SU-DHL-6 (cell line): ENCODE results near the gene UBASH3A.

ENCODE experiments used
- H2AFZ ChIP-seq: fragments of 200-600 bp; sonication (generic); 2 replicates; pipeline ENCODE4 v1.6.1; 2014; ENCODE audit warnings: low read depth, mild to moderate bottlenecking, moderate library complexity, mixed read lengths, antibody characterized with exemption, low read length; ENCODE audit not compliant: severe bottlenecking
- H3F3A ChIP-seq: fragments of 200-600 bp; shearing (Covaris generic); 2 replicates; pipeline ENCODE4 v1.6.0; 2016; ENCODE audit warnings: antibody characterized with exemption, mild to moderate bottlenecking; ENCODE audit not compliant: insufficient read depth
- H3K27ac ChIP-seq: fragments of 200-600 bp; sonication (generic); 2 replicates; pipeline ENCODE4 v1.5.1; 2016; ENCODE audit warnings: low read depth, mild to moderate bottlenecking, low read length, moderate library complexity, mixed read lengths
- H3K27me3 ChIP-seq: fragments of 200-600 bp; sonication (generic), shearing (Covaris generic); 2 replicates; pipeline ENCODE4 v1.6.0; 2014; ENCODE audit warnings: mild to moderate bottlenecking, low read length
- H3K36me3 ChIP-seq: fragments of 200-600 bp; sonication (generic); 2 replicates; pipeline ENCODE4 v1.6.1; 2014; ENCODE audit warnings: mild to moderate bottlenecking, low read length, mixed read lengths
- H3K4me2 ChIP-seq: fragments of 300-600, 200-600 bp; shearing (Covaris generic), sonication (generic); 2 replicates; pipeline ENCODE4 v1.6.0; 2014; ENCODE audit warnings: low read length, low read depth, mild to moderate bottlenecking; ENCODE audit not compliant: poor library complexity, severe bottlenecking
- H3K4me3 ChIP-seq: fragments of 200-600 bp; sonication (generic); 2 replicates; pipeline ENCODE4 v1.5.1; 2014; ENCODE audit warnings: antibody characterized with exemption, low read length, mild to moderate bottlenecking, mixed read lengths; ENCODE audit not compliant: insufficient read depth, poor library complexity, severe bottlenecking
- H3K79me2 ChIP-seq: fragments of 200-600 bp; sonication (generic); 2 replicates; pipeline ENCODE4 v1.6.1; 2014; ENCODE audit warnings: mild to moderate bottlenecking, low read length, moderate library complexity; ENCODE audit not compliant: insufficient read depth
- H3K9ac ChIP-seq: fragments of 200-600 bp; sonication (generic); 2 replicates; pipeline ENCODE4 v1.7.0; 2014; ENCODE audit warnings: mild to moderate bottlenecking, low read length
- H3K9me2 ChIP-seq: fragments of 200-600 bp; sonication (generic); replicated peaks from 2 replicates; pipeline ENCODE4 v1.6.1; 2014; ENCODE audit warnings: low read length; ENCODE audit not compliant: insufficient read depth
- H3K9me3 ChIP-seq: fragments of 200-600 bp; sonication (generic); 2 replicates; pipeline ENCODE4 v1.6.1; 2014; ENCODE audit warnings: low read length, mixed read lengths; ENCODE audit not compliant: insufficient read depth
- H4K20me1 ChIP-seq: fragments of 200-600 bp; sonication (generic); 2 replicates; pipeline ENCODE4 v1.6.1; 2014; ENCODE audit warnings: low read depth, mild to moderate bottlenecking, antibody characterized with exemption, low read length, moderate library complexity, mixed read lengths
- EZH2phosphoT487 ChIP-seq: fragments of 200-600 bp; sonication (generic), shearing (Covaris generic); conservative IDR thresholded peaks from 2 replicates; pipeline ENCODE4 v1.6.1; 2018; ENCODE audit warnings: mild to moderate bottlenecking, antibody characterized with exemption, low read length, moderate library complexity, mixed read lengths
- TF ChIP-seq, protein P1 (sequence below): fragments of 200-600 bp; sonication (generic); IDR thresholded peaks from one replicate; pipeline ENCODE4 v1.5.1; 2017; ENCODE audit warnings: antibody characterized with exemption, mild to moderate bottlenecking, low read length, moderate library complexity; ENCODE audit not compliant: insufficient read depth, poor library complexity, severe bottlenecking

Gene UBASH3A

DNA sequence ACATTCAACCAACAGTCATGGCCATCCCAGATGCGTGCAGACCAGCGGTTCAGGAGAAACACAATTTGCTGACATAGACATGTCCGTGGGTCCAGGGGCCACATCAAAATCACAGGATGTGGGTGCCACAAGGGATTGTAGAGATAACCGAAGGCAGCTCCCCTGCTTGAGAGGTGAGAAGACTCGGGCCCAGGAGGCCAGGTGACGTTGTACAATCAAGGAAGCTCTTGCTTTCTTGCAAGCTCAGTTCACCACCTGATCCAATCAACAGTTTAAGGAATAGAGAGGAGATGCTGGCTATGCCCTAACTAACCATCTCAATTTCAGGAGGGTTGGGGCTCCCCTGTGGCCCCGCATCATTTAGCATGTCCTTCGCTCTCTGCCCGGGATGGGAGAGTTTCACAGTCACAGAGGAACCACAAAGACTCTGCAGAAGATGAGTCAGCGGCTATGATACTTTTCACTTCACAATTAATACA, 19.5 kb downstream of the UBASH3A start:
- no peak overlapping the region for H3K27ac ChIP-seq
- no peaks in the 10 kb centered on the region for H3K9me3 ChIP-seq
- no peaks in the 10 kb centered on the region for H3K36me3 ChIP-seq
- no peaks in the 10 kb centered on the region for H3K27me3 ChIP-seq
- H2AFZ ChIP-seq: no peak overlapping the region
- TF ChIP-seq, protein P1, sequence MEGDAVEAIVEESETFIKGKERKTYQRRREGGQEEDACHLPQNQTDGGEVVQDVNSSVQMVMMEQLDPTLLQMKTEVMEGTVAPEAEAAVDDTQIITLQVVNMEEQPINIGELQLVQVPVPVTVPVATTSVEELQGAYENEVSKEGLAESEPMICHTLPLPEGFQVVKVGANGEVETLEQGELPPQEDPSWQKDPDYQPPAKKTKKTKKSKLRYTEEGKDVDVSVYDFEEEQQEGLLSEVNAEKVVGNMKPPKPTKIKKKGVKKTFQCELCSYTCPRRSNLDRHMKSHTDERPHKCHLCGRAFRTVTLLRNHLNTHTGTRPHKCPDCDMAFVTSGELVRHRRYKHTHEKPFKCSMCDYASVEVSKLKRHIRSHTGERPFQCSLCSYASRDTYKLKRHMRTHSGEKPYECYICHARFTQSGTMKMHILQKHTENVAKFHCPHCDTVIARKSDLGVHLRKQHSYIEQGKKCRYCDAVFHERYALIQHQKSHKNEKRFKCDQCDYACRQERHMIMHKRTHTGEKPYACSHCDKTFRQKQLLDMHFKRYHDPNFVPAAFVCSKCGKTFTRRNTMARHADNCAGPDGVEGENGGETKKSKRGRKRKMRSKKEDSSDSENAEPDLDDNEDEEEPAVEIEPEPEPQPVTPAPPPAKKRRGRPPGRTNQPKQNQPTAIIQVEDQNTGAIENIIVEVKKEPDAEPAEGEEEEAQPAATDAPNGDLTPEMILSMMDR: no peak
- no peak for TF ChIP-seq EZH2phosphoT487
- no peak overlapping the region for H3K4me2 ChIP-seq
- H3K9me2 ChIP-seq: no peaks in the 10 kb centered on the region
- no peaks in the 10 kb centered on the region for H3F3A ChIP-seq
- H3K9ac ChIP-seq: no peak overlapping the region
- H3K79me2 ChIP-seq: no peaks in the 10 kb centered on the region
- no peaks in the 10 kb centered on the region for H4K20me1 ChIP-seq
- no peak overlapping the region for H3K4me3 ChIP-seq

DNA sequence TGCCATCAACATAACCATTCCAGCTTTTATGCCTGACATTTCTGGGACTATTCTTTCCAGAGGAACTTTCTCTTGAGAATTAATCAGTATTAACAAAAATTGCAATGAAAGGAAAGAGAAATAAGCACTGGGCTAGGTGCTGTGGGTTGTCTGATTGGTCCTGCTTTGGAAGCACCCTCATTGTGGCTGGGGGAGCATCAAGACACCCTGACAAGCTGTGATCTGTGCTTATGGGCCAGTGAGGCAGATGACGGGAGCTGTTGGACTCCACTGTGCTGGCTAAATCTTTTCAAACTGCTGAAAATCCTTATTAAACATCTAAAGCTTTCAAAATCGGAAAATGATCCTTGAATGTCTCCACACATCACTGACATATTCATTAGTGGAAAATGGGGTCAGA, 20.0 kb downstream of the UBASH3A start:
- Histone ChIP-seq H3K4me3 (no peak overlapping the region), H3K27me3 (no peaks in the 10 kb centered on the region), H2AFZ (no peak overlapping the region), H3K36me3 (no peaks in the 10 kb centered on the region), H3K4me2 (no peak overlapping the region), H3K79me2 (no peaks in the 10 kb centered on the region), H3K9me2 (no peaks in the 10 kb centered on the region), H3K27ac (no peak overlapping the region), H4K20me1 (no peaks in the 10 kb centered on the region), H3K9ac (no peak overlapping the region), H3F3A (no peaks in the 10 kb centered on the region), H3K9me3 (no peaks in the 10 kb centered on the region)
- no peak for TF ChIP-seq EZH2phosphoT487
- TF ChIP-seq, protein P1: no peak

DNA sequence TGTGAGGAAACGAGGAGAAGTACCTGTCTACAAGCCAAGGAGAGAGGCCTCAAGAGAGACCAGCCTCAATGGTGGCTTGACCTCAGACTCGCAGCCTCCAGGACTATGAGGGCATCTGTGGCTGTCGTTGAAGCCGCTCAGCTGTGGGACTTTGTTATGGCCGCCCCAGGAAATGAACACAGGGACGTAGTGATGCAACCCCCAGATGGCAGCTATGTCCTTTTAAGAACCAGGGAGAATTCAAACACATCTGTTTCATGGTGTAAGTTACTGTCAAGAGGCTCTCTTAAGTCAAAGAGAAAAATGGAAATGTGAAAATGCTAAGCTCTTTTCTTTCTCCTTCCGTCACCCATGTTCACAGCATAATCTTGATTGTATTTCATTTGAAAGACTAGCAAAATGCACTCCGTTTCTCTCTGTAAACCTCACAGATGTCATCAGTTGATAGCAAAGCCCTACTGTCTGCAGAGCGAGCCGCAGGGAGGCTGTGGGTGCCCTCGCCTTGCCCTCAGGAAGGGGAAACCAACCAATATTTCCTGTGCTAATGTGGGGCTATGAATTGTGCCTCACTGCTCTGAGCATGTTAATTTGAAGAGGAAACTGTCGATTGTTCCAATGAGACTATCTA, 21.3 kb downstream of the UBASH3A start:
- H3K9me2 ChIP-seq: no peaks in the 10 kb centered on the region
- no peaks in the 10 kb centered on the region for H3K27me3 ChIP-seq
- H3K79me2 ChIP-seq: no peaks in the 10 kb centered on the region
- no peak overlapping the region for H3K4me2 ChIP-seq
- H3K4me3 ChIP-seq: no peak overlapping the region
- no peak overlapping the region for H2AFZ ChIP-seq
- no peaks in the 10 kb centered on the region for H3K36me3 ChIP-seq
- H3K9me3 ChIP-seq: no peaks in the 10 kb centered on the region
- no peak overlapping the region for H3K27ac ChIP-seq
- no peak for TF ChIP-seq EZH2phosphoT487
- TF ChIP-seq, protein P1: no peak
- H4K20me1 ChIP-seq: no peaks in the 10 kb centered on the region
- no peak overlapping the region for H3K9ac ChIP-seq
- no peaks in the 10 kb centered on the region for H3F3A ChIP-seq
